GM12878 (cell line): ENCODE measurements around the gene MYRFL. TPM values are rescaled to one million over a fixed set of nuclear protein-coding genes. Genes with fewer than 3 reads are reported as not detected.
A peak's percentile ranks its signal among the peaks of the same experiment; 100 is the strongest.

Experiments used
- ATAC-seq: fragments of 200-7000 bp; cut with Tn5 transposase; 3 replicates; pipeline ENCODE4 v1.9.1; 2020; ENCODE audit warnings: mild to moderate bottlenecking, moderate library complexity
- BruUV-seq: library from RNA; stranded (reverse); fragments of 400-500 nt; replicated peaks from 2 replicates; lab custom pipeline; 2021; lab: Mats Ljungman, UMichigan
- CTCF ChIA-PET: fragments of 300-600 bp; sonication (Branson Sonifier 250); formaldehyde crosslinking; extraction: SDS; loops from one replicate; lab custom pipeline; 2021; ENCODE audit warnings: inconsistent platforms; lab: Yijun Ruan, JAX
- POLR2A ChIA-PET: fragments of 350-600 bp; formaldehyde crosslinking; extraction: SDS; loops from one replicate; lab custom pipeline; 2021; ENCODE audit warnings: inconsistent platforms; lab: Charles Lee
- RAD21 ChIA-PET: fragments of 300-600 bp; sonication (Branson Sonifier 250); formaldehyde crosslinking; loops from one replicate; lab custom pipeline; 2023; ENCODE audit warnings: antibody characterized with exemption; ENCODE audit not compliant: unreplicated experiment; lab: Charles Lee
- SMC1A ChIA-PET: fragments of 300-600 bp; sonication (Branson Sonifier 250); formaldehyde crosslinking; loops from one replicate; lab custom pipeline; 2023; ENCODE audit not compliant: unreplicated experiment, uncharacterized antibody; lab: Charles Lee
- DNase-seq: peaks from one replicate; pipeline ENCODE4 v3.0.0-alpha.2; 2011; ENCODE audit warnings: low read depth, low spot score
- FAIRE-seq: peaks from 3 replicates; lab custom pipeline; 2011; peaks lifted over from hg19 to GRCh38; lab: Jason Lieb, UNC
- H2AFZ ChIP-seq: 2 replicates; pipeline ENCODE4 v1.6.0; 2011; ENCODE audit warnings: low read depth, low read length, control low read depth; ENCODE audit not compliant: control insufficient read depth
- H3K27ac ChIP-seq: 2 replicates; pipeline ENCODE4 v1.5.1; 2011; ENCODE audit warnings: control low read depth; ENCODE audit not compliant: control insufficient read depth, insufficient read depth
- H3K27me3 ChIP-seq, 2 experiments: replicated peaks in 1 of 2; 2 replicates each; pipeline versions ENCODE4 v1.6.0 to v1.6.1; 2011; ENCODE audit warnings: low read length in 1 of 2; ENCODE audit not compliant: control insufficient read depth in 2 of 2, insufficient read depth in 2 of 2
- H3K36me3 ChIP-seq, 2 experiments: 2 replicates each; pipeline ENCODE4 v1.5.1; 2011; ENCODE audit warnings: low read length in 1 of 2; ENCODE audit not compliant: control insufficient read depth in 2 of 2, insufficient read depth in 2 of 2
- H3K4me1 ChIP-seq: 2 replicates; pipeline ENCODE4 v1.6.1; 2011; ENCODE audit warnings: mild to moderate bottlenecking, low read length, moderate library complexity, mixed read lengths; ENCODE audit not compliant: control insufficient read depth, insufficient read depth
- H3K4me2 ChIP-seq: 2 replicates; pipeline ENCODE4 v1.6.0; 2011; ENCODE audit warnings: control low read depth; ENCODE audit not compliant: control insufficient read depth, insufficient read depth
- H3K4me3 ChIP-seq: fragments of 200-600 bp; sonication (generic); 2 replicates; pipeline ENCODE4 v1.5.1; 2016
- H3K79me2 ChIP-seq: 2 replicates; pipeline ENCODE4 v1.6.0; 2011; ENCODE audit warnings: low read length; ENCODE audit not compliant: control insufficient read depth, insufficient read depth
- H3K9ac ChIP-seq: 2 replicates; pipeline ENCODE4 v1.8.0; 2011; ENCODE audit warnings: low read length, control low read depth, mixed read lengths; ENCODE audit not compliant: control insufficient read depth, insufficient read depth
- H3K9me3 ChIP-seq: replicated peaks from 3 replicates; pipeline ENCODE4 v1.5.1; 2011; ENCODE audit warnings: mild to moderate bottlenecking, low read length; ENCODE audit not compliant: control insufficient read depth, insufficient read depth
- H4K20me1 ChIP-seq: 2 replicates; pipeline ENCODE4 v1.6.0; 2011; ENCODE audit not compliant: control insufficient read depth, insufficient read depth
- POLR2A ChIP-seq: IDR thresholded peaks from 2 replicates; pipeline ENCODE4 v1.6.1; 2011; ENCODE audit warnings: low read depth, mild to moderate bottlenecking, low read length
- RBBP5 ChIP-seq: fragments of 200-600 bp; sonication (generic); conservative IDR thresholded peaks from 2 replicates; pipeline ENCODE4 v1.6.1; 2016
- WGBS: methylation state at CpG from one replicate; pipeline ENCODE4 v1.1.6; 2016; ENCODE audit warnings: low lambda C conversion rate; ENCODE audit not compliant: insufficient replicate concordance, insufficient coverage; ENCODE audit errors: missing lambda C conversion rate; 5-methylcytosine and 5-hydroxymethylcytosine counted together
- in situ Hi-C: fragments of 300-500 bp; cut with MboI; formaldehyde crosslinking; loops from 9 replicates; pipeline ENCODE4 v1.14.3; 2018; ENCODE audit warnings: mixed read lengths
- intact Hi-C: fragments of 100-400 bp; cut with micrococcal nuclease; formaldehyde crosslinking; loops from one replicate; pipeline ENCODE4 v1.14.2; 2022; ENCODE audit not compliant: unreplicated experiment
- polyA plus RNA-seq, 11 experiments: library from polyadenylated mRNA; depleted of rRNA in 4 of 11; unstranded in 6 of 11; stranded (reverse) in 5 of 11; fragments of >200 nt; fragmentation: Nextera tagmentation in 4 of 11; fragmentation: Illumina TruSeq in 1 of 11; extraction: Ambion mirVana in 4 of 11; extraction: Trizol in 1 of 11; gene quantifications; 1 replicate in 1 of 11; 2 replicates in 10 of 11; pipeline versions ENCODE4 v1.2.1 to v1.2.3, GENCODE V29; 2011 to 2016; ENCODE audit warnings: inconsistent platforms in 2 of 11, missing spikeins in 2 of 11, low read depth in 1 of 11
- total RNA-seq, 4 experiments: library from RNA; depleted of rRNA in 3 of 4; stranded (reverse); fragments of >200 nt in 3 of 4; fragmentation: Illumina TruSeq in 1 of 4; extraction: Trizol in 1 of 4; gene quantifications; 2 replicates each; pipeline versions ENCODE4 v1.2.1 to v1.2.3, GENCODE V29; 2013 to 2021
- TF ChIP-seq, protein P1 (sequence below): IDR thresholded peaks from 2 replicates; pipeline ENCODE4 v1.6.1; 2011; ENCODE audit warnings: borderline replicate concordance, low read depth, mild to moderate bottlenecking, moderate library complexity, low read length; ENCODE audit not compliant: insufficient read depth, poor library complexity, severe bottlenecking
- TF ChIP-seq, protein P2 (sequence below): IDR thresholded peaks from 2 replicates; pipeline ENCODE4 v1.6.1; 2012; ENCODE audit warnings: low read depth, low read length, improper control_type of control experiment
- TF ChIP-seq, protein P3 (sequence below): fragments of 450-650 bp; formaldehyde crosslinking; IDR thresholded peaks from 2 replicates; pipeline ENCODE4 v1.4.0; 2020; ENCODE audit warnings: mild to moderate bottlenecking, moderate library complexity
- TF ChIP-seq, protein P4 (sequence below): fragments of 450-650 bp; IDR thresholded peaks from 2 replicates; pipeline ENCODE4 v1.6.1; 2017; ENCODE audit warnings: low read depth, mild to moderate bottlenecking, moderate library complexity

MYRFL gene
- total and polyA plus RNA-seq, 10 of the 15 experiments (the other 5 are each of a cell fraction or from before 2014, with no cell fraction given): 0.24 to 1.8 (median 0.64) TPM

DNA sequence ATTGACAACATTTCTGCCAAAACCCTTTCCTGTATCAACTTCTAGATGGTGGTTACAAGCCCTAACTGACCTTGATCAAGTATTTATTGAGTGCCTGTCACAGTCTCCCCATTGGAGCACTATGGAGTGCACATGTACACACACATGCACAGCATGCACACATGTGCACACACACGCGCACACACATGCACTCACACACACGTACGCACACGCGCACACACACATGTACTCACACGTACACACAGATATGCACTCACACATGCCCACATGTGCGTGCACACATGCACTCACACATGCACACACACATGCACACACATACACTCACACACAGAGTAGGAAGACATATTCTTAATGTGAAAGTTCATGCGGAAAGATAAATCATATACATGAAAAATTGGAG, 43.7 kb downstream of the MYRFL start:
- intact Hi-C loops (no loop called here), in situ Hi-C loops (no loop called here)
- Histone ChIP-seq H3K79me2 (no peaks in the 10 kb centered on the region), H3K9me3 (no peaks in the 10 kb centered on the region), H4K20me1 (no peaks in the 10 kb centered on the region), H3K27me3 (no peaks in the 10 kb centered on the region), H3K4me1 (no peaks in the 10 kb centered on the region), H3K4me3 (no peak overlapping the region), H2AFZ (no peak overlapping the region), H3K4me2 (no peak overlapping the region), H3K27ac (no peak overlapping the region), H3K9ac (no peak overlapping the region), H3K36me3 (no peaks in the 10 kb centered on the region)
- ChIA-PET RAD21 (no interaction called here), SMC1A (no interaction called here), CTCF (interaction anchor here (1.4 kb wide), 1 partner anchor 17 kb away, joined by 3 read pairs; no protein-coding TSS in a partner anchor), POLR2A (no interaction called here)
- WGBS: 86% methylated on average over 9 of the region's 9 CpGs
- TF ChIP-seq, protein P1, sequence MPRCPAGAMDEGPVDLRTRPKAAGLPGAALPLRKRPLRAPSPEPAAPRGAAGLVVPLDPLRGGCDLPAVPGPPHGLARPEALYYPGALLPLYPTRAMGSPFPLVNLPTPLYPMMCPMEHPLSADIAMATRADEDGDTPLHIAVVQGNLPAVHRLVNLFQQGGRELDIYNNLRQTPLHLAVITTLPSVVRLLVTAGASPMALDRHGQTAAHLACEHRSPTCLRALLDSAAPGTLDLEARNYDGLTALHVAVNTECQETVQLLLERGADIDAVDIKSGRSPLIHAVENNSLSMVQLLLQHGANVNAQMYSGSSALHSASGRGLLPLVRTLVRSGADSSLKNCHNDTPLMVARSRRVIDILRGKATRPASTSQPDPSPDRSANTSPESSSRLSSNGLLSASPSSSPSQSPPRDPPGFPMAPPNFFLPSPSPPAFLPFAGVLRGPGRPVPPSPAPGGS: peak; percentile 41
- TF ChIP-seq RBBP5: no peak
- DNase-seq: no peak
- FAIRE-seq: no peak
- ATAC-seq: no peak
- BruUV-seq: no TSS peak

DNA sequence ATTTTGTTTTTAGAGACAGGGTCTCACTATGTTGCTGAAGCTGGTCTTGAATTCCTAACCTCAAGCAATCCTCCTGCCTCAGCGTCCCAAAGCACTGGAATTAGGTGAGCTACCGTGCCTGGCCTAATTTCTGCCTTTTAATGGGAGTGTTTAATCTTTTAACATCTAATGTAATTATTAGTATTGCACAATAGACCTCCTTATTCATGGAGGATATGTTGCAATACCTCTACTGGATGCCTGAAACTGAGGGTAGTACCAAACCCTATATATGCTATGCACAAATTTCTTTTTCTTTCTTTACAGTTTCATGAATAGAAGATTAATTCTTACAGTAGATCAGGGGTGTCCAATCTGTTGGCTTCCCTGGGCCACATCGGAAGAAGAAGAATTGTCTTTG, 47.8 kb downstream of the MYRFL start:
- CTCF ChIA-PET: no interaction called here
- no peaks in the 10 kb centered on the region for H4K20me1 ChIP-seq
- intact Hi-C loops (no loop called here), in situ Hi-C loops (no loop called here)
- no peaks in the 10 kb centered on the region for H3K27me3 ChIP-seq
- no peak for FAIRE-seq
- no peak overlapping the region for H3K4me3 ChIP-seq
- no peak for ATAC-seq
- BruUV-seq: no TSS peak
- H2AFZ ChIP-seq: no peak overlapping the region
- no peaks in the 10 kb centered on the region for H3K9me3 ChIP-seq
- SMC1A ChIA-PET: no interaction called here
- WGBS: 47% methylated on average over 3 of the region's 3 CpGs
- POLR2A ChIA-PET: no interaction called here
- H3K4me2 ChIP-seq: no peak overlapping the region
- DNase-seq: no peak
- no peak overlapping the region for H3K27ac ChIP-seq
- no peaks in the 10 kb centered on the region for H3K36me3 ChIP-seq
- RAD21 ChIA-PET: no interaction called here
- H3K4me1 ChIP-seq: no peaks in the 10 kb centered on the region
- H3K79me2 ChIP-seq: no peaks in the 10 kb centered on the region
- no peak overlapping the region for H3K9ac ChIP-seq
- TF ChIP-seq, protein P2, sequence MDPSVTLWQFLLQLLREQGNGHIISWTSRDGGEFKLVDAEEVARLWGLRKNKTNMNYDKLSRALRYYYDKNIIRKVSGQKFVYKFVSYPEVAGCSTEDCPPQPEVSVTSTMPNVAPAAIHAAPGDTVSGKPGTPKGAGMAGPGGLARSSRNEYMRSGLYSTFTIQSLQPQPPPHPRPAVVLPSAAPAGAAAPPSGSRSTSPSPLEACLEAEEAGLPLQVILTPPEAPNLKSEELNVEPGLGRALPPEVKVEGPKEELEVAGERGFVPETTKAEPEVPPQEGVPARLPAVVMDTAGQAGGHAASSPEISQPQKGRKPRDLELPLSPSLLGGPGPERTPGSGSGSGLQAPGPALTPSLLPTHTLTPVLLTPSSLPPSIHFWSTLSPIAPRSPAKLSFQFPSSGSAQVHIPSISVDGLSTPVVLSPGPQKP: no peak
- TF ChIP-seq POLR2A: no peak
- TF ChIP-seq, protein P3, sequence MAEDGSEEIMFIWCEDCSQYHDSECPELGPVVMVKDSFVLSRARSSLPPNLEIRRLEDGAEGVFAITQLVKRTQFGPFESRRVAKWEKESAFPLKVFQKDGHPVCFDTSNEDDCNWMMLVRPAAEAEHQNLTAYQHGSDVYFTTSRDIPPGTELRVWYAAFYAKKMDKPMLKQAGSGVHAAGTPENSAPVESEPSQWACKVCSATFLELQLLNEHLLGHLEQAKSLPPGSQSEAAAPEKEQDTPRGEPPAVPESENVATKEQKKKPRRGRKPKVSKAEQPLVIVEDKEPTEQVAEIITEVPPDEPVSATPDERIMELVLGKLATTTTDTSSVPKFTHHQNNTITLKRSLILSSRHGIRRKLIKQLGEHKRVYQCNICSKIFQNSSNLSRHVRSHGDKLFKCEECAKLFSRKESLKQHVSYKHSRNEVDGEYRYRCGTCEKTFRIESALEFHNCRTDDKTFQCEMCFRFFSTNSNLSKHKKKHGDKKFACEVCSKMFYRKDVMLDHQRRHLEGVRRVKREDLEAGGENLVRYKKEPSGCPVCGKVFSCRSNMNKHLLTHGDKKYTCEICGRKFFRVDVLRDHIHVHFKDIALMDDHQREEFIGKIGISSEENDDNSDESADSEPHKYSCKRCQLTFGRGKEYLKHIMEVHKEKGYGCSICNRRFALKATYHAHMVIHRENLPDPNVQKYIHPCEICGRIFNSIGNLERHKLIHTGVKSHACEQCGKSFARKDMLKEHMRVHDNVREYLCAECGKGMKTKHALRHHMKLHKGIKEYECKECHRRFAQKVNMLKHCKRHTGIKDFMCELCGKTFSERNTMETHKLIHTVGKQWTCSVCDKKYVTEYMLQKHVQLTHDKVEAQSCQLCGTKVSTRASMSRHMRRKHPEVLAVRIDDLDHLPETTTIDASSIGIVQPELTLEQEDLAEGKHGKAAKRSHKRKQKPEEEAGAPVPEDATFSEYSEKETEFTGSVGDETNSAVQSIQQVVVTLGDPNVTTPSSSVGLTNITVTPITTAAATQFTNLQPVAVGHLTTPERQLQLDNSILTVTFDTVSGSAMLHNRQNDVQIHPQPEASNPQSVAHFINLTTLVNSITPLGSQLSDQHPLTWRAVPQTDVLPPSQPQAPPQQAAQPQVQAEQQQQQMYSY (CRISPR knock-in tag): no peak
- TF ChIP-seq, protein P4, sequence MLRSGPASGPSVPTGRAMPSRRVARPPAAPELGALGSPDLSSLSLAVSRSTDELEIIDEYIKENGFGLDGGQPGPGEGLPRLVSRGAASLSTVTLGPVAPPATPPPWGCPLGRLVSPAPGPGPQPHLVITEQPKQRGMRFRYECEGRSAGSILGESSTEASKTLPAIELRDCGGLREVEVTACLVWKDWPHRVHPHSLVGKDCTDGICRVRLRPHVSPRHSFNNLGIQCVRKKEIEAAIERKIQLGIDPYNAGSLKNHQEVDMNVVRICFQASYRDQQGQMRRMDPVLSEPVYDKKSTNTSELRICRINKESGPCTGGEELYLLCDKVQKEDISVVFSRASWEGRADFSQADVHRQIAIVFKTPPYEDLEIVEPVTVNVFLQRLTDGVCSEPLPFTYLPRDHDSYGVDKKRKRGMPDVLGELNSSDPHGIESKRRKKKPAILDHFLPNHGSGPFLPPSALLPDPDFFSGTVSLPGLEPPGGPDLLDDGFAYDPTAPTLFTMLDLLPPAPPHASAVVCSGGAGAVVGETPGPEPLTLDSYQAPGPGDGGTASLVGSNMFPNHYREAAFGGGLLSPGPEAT: no peak
